ENCODE data around the gene TRUB1.

DNA sequence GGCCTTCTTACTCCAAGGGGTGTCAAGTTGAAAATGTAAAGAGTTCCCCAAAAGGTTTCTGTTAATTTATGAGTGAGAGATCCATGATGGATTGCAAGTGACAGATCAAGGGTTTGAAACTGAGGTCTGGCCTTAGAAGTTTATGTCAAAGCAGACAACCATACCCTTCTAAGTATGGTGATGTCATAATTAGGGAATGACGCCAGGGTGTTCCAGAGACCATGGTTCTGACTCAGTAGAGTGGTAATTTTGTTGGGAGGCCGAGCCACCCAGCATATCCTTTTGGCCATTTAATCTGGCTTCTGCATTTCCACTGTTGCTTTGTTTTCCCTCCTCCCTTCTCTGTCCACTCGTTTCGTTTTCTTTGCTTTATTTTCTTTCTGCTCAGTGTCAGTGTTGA lies 2.7 kb downstream of the TRUB1 start:
- TF ChIP-seq, protein P1, sequence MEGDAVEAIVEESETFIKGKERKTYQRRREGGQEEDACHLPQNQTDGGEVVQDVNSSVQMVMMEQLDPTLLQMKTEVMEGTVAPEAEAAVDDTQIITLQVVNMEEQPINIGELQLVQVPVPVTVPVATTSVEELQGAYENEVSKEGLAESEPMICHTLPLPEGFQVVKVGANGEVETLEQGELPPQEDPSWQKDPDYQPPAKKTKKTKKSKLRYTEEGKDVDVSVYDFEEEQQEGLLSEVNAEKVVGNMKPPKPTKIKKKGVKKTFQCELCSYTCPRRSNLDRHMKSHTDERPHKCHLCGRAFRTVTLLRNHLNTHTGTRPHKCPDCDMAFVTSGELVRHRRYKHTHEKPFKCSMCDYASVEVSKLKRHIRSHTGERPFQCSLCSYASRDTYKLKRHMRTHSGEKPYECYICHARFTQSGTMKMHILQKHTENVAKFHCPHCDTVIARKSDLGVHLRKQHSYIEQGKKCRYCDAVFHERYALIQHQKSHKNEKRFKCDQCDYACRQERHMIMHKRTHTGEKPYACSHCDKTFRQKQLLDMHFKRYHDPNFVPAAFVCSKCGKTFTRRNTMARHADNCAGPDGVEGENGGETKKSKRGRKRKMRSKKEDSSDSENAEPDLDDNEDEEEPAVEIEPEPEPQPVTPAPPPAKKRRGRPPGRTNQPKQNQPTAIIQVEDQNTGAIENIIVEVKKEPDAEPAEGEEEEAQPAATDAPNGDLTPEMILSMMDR (conservative IDR thresholded peaks at IDR 0.05 in 1 of 2, IDR thresholded peaks at IDR 0.05 in 1 of 2; ENCODE audit: extremely low read depth in 1 of 2, insufficient read depth in 1 of 2, low read depth in 1 of 2, low read length in 2 of 2), result no peak
- no peak for TF ChIP-seq EZH2 (IDR thresholded peaks at IDR 0.05; ENCODE audit: borderline replicate concordance, low read length)
